HepG2 (cell line): ENCODE data around the gene MIPEP. TPM values are rescaled to one million over a fixed set of nuclear protein-coding genes. Genes with fewer than 3 reads are reported as not detected.

Experiments used
- ATAC-seq: fragments of 200-7000 bp; cut with Tn5 transposase; 3 replicates; pipeline ENCODE4 v1.9.1; 2020; ENCODE audit warnings: mild to moderate bottlenecking, moderate library complexity
- BruUV-seq: library from RNA; stranded (reverse); fragments of 400-500 nt; replicated peaks from 2 replicates; lab custom pipeline; 2021; lab: Mats Ljungman, UMichigan
- CTCF ChIA-PET: fragments of 300-600 bp; formaldehyde crosslinking; extraction: SDS; loops from one replicate; lab custom pipeline; 2021; ENCODE audit warnings: low total read pairs, inconsistent platforms, low intra/inter-chr PET ratio; lab: Yijun Ruan, JAX
- POLR2A ChIA-PET: fragments of 350-600 bp; sonication (Branson Sonifier 250); formaldehyde crosslinking; loops from one replicate; lab custom pipeline; 2020; ENCODE audit warnings: antibody characterized with exemption, inconsistent platforms; lab: Yijun Ruan, JAX
- DNase-seq: peaks from one replicate; pipeline ENCODE4 v3.0.0-alpha.2; 2015; ENCODE audit warnings: low spot score
- FAIRE-seq: peaks from 3 replicates; lab custom pipeline; 2011; peaks lifted over from hg19 to GRCh38; lab: Jason Lieb, UNC
- H2AFZ ChIP-seq: one replicate; pipeline ENCODE4 v1.6.1; 2011; ENCODE audit warnings: low read length, inconsistent platforms
- H3K27ac ChIP-seq: fragments of 300-600 bp; 3 replicates; pipeline ENCODE4 v1.8.0; 2011; ENCODE audit warnings: mixed run types, mild to moderate bottlenecking, mixed read lengths, low read length, inconsistent platforms; ENCODE audit not compliant: insufficient read depth; ENCODE audit errors: extremely low read length
- H3K27me3 ChIP-seq, 2 experiments: fragments of 200-600 bp in 1 of 2; 2 replicates in 1 of 2; 3 replicates in 1 of 2; pipeline versions ENCODE4 v1.6.0 to v1.8.0; 2011; ENCODE audit warnings: low read length in 2 of 2, mild to moderate bottlenecking in 2 of 2, moderate library complexity in 2 of 2, inconsistent platforms in 1 of 2; ENCODE audit not compliant: insufficient read depth in 2 of 2, control insufficient read depth in 1 of 2
- H3K36me3 ChIP-seq, 2 experiments: fragments of 200-600 bp in 1 of 2; replicated peaks in 1 of 2; 2 replicates in 1 of 2; 3 replicates in 1 of 2; pipeline versions ENCODE4 v1.5.1 to v1.8.0; 2011; ENCODE audit warnings: low read length in 2 of 2, inconsistent platforms in 1 of 2; ENCODE audit not compliant: insufficient read depth in 2 of 2, control insufficient read depth in 1 of 2
- H3K4me1 ChIP-seq: 2 replicates; pipeline ENCODE4 v1.5.1; 2012; ENCODE audit warnings: low read length, inconsistent platforms; ENCODE audit not compliant: insufficient read depth
- H3K4me2 ChIP-seq: 2 replicates; pipeline ENCODE4 v1.6.0; 2011; ENCODE audit warnings: low read depth, low read length, inconsistent platforms
- H3K4me3 ChIP-seq, 3 experiments: fragments of 200-600 bp in 1 of 3; sonication (generic), shearing (Covaris generic) in 1 of 3; replicated peaks in 1 of 3; 2 replicates each; pipeline ENCODE4 v1.5.1; 2011 to 2016; ENCODE audit warnings: low read length in 3 of 3, inconsistent platforms in 2 of 3, low read depth in 2 of 3, mild to moderate bottlenecking in 2 of 3, control low read depth in 1 of 3, mixed read lengths in 1 of 3; ENCODE audit not compliant: insufficient read depth in 1 of 3
- H3K79me2 ChIP-seq: one replicate; pipeline ENCODE4 v1.6.1; 2011; ENCODE audit warnings: low read length, inconsistent platforms; ENCODE audit not compliant: insufficient read depth
- H3K9ac ChIP-seq: 2 replicates; pipeline ENCODE4 v1.6.0; 2011; ENCODE audit warnings: mild to moderate bottlenecking, low read depth, low read length, inconsistent platforms; ENCODE audit not compliant: insufficient read depth
- H3K9me3 ChIP-seq: 2 replicates; pipeline ENCODE4 v1.5.1; 2012; ENCODE audit warnings: mild to moderate bottlenecking, low read length
- H4K20me1 ChIP-seq: 2 replicates; pipeline ENCODE4 v1.6.0; 2011; ENCODE audit warnings: inconsistent platforms, mild to moderate bottlenecking, low read length, moderate library complexity; ENCODE audit not compliant: insufficient read depth
- CCDC6 ChIP-seq: sonication (generic); formaldehyde crosslinking; IDR thresholded peaks from 2 replicates; pipeline ENCODE4 v1.8.1; 2022; ENCODE audit warnings: mild to moderate bottlenecking, missing genetic modification reagents, moderate library complexity
- DMAP1 ChIP-seq: IDR thresholded peaks from 2 replicates; pipeline ENCODE4 v1.6.1; 2016
- DRAP1 ChIP-seq: IDR thresholded peaks from 2 replicates; pipeline ENCODE4 v1.6.1; 2016; ENCODE audit warnings: missing genetic modification reagents, missing compliant biosample characterization
- HNF1A ChIP-seq, 2 experiments: sonication (generic) in 1 of 2; formaldehyde crosslinking in 1 of 2; IDR thresholded peaks; 2 replicates each; pipeline versions ENCODE4 v1.4.0 to v1.6.1; 2016 to 2020; ENCODE audit warnings: borderline replicate concordance in 1 of 2, low read depth in 1 of 2, mild to moderate bottlenecking in 1 of 2, missing genetic modification reagents in 1 of 2
- MED13 ChIP-seq: sonication (generic); formaldehyde crosslinking; IDR thresholded peaks from 2 replicates; pipeline ENCODE4 v1.5.0; 2020; ENCODE audit warnings: missing genetic modification reagents
- MXI1 ChIP-seq: IDR thresholded peaks from 3 replicates; pipeline ENCODE4 v1.6.1; 2012; ENCODE audit warnings: low read depth, low read length, inconsistent platforms, borderline replicate concordance
- NFIB ChIP-seq: sonication (generic); formaldehyde crosslinking; IDR thresholded peaks from 2 replicates; pipeline ENCODE4 v1.9.0; 2021; ENCODE audit warnings: missing genetic modification reagents, mild to moderate bottlenecking, borderline replicate concordance
- PRPF4 ChIP-seq: fragments of 200-400 bp; formaldehyde crosslinking; IDR thresholded peaks from 2 replicates; pipeline ENCODE4 v1.6.1; 2016; ENCODE audit warnings: low read length, low read depth; ENCODE audit not compliant: poor library complexity, severe bottlenecking
- SAFB2 ChIP-seq: sonication (generic); formaldehyde crosslinking; IDR thresholded peaks from 2 replicates; pipeline ENCODE4 v1.5.1; 2020; ENCODE audit warnings: missing genetic modification reagents, low read depth, mild to moderate bottlenecking, borderline replicate concordance
- ZKSCAN8 ChIP-seq: IDR thresholded peaks from 2 replicates; pipeline ENCODE4 v1.6.1; 2016; ENCODE audit warnings: borderline replicate concordance, missing genetic modification reagents, missing compliant biosample characterization
- ZNF446 ChIP-seq: sonication (generic); formaldehyde crosslinking; IDR thresholded peaks from 2 replicates; pipeline ENCODE4 v1.5.0; 2020; ENCODE audit warnings: mild to moderate bottlenecking, missing genetic modification reagents
- ZNF501 ChIP-seq: sonication (generic); formaldehyde crosslinking; IDR thresholded peaks from 2 replicates; pipeline ENCODE4 v1.5.1; 2020; ENCODE audit warnings: mild to moderate bottlenecking, moderate library complexity, missing genetic modification reagents
- ZSCAN25 ChIP-seq: sonication (generic); formaldehyde crosslinking; IDR thresholded peaks from 2 replicates; pipeline ENCODE4 v1.8.0; 2022; ENCODE audit warnings: mild to moderate bottlenecking, missing genetic modification reagents
- WGBS: methylation state at CpG from one replicate; pipeline ENCODE4 v1.1.6; 2017; ENCODE audit warnings: low lambda C conversion rate; 5-methylcytosine and 5-hydroxymethylcytosine counted together
- in situ Hi-C: cut with HindIII; loops from 2 replicates; pipeline ENCODE4 v1.10.0; 2017; ENCODE audit warnings: low pct_unique_long_range_greater_than_20kb; ENCODE audit not compliant: extremely low pct_ligation_motif_present
- intact Hi-C: fragments of 100-400 bp; cut with micrococcal nuclease; formaldehyde crosslinking; loops from one replicate; pipeline ENCODE4 v1.10.0; 2022; ENCODE audit not compliant: unreplicated experiment
- polyA plus RNA-seq, 8 experiments: library from polyadenylated mRNA; depleted of rRNA in 3 of 8; stranded (reverse) in 7 of 8; unstranded in 1 of 8; fragments of >200 nt; fragmentation: Illumina TruSeq in 4 of 8; extraction: Trizol in 4 of 8; gene quantifications; 2 replicates each; pipeline versions ENCODE4 v1.2.1 to v1.2.3, GENCODE V29; 2011 to 2016; ENCODE audit warnings: low read depth in 4 of 8, missing spikeins in 1 of 8, mixed read lengths in 1 of 8; ENCODE audit not compliant: insufficient read depth in 1 of 8
- total RNA-seq, 5 experiments: library from RNA; depleted of rRNA; stranded (reverse); fragments of >200 nt; fragmentation: Illumina TruSeq; extraction: Trizol; gene quantifications; 2 replicates each; pipeline ENCODE4 v1.2.3, GENCODE V29; 2016; ENCODE audit warnings: low read depth in 1 of 5

Gene MIPEP
- total and polyA plus RNA-seq, 2 of the 13 experiments (the other 11 are each of a cell fraction or from before 2014, with no cell fraction given) = 9.3 to 24.1 TPM

GRCh38 chr13:23919006-23919405 lies 29.8 kb upstream of the MIPEP start (continued):
- TF ChIP-seq ZNF501 (no peak), HNF1A (IDR thresholded peaks at IDR 0.05; ENCODE audit: low read depth) (no peak), HNF1A (CRISPR knock-in tag; IDR thresholded peaks at IDR 0.05; ENCODE audit: borderline replicate concordance) (no peak), SAFB2 (CRISPR knock-in tag) (no peak), CCDC6 (CRISPR knock-in tag) (no peak), DMAP1 (CRISPR knock-in tag) (no peak), ZNF446 (CRISPR knock-in tag) (no peak), DRAP1 (CRISPR knock-in tag) (no peak), ZKSCAN8 (CRISPR knock-in tag) (no peak)

- no peak for ATAC-seq
- H3K4me2 ChIP-seq = no peak overlapping the region
- no peak overlapping the region for H3K27ac ChIP-seq
- WGBS = 0% methylated on average over 2 of the region's 2 CpGs
- DNase-seq = no peak
- no TSS peak for BruUV-seq
- H3K9ac ChIP-seq = no peak overlapping the region
- no peaks in the 10 kb centered on the region for H3K4me1 ChIP-seq
- H3K9me3 ChIP-seq = no peaks in the 10 kb centered on the region
- no peaks in the 10 kb centered on the region for H3K27me3 ChIP-seq
- FAIRE-seq = no peak
- CTCF ChIA-PET = no interaction called here
- H4K20me1 ChIP-seq = no peaks in the 10 kb centered on the region
- in situ Hi-C loops (no loop called here), intact Hi-C loops (no loop called here)
- H3K36me3 ChIP-seq = no peaks in the 10 kb centered on the region
- H3K4me3 ChIP-seq = no peak overlapping the region
- no peak overlapping the region for H2AFZ ChIP-seq
- no peaks in the 10 kb centered on the region for H3K79me2 ChIP-seq
- POLR2A ChIA-PET = no interaction called here
- no peak for TF ChIP-seq MXI1
- TF ChIP-seq PRPF4 = no peak
- TF ChIP-seq MED13 (CRISPR knock-in tag) = no peak
- TF ChIP-seq ZSCAN25 = no peak
- TF ChIP-seq NFIB (CRISPR knock-in tag) = no peak
Measured at GRCh38 chr13:23918208-23918607, 29.0 kb upstream of the MIPEP start.
